OCI-LY3 (cell line): ENCODE data around the gene CR2.

Experiments
- H2AFZ ChIP-seq: fragments of 200-600, 300-600 bp; shearing (Covaris generic); 2 replicates; pipeline ENCODE4 v1.6.0; 2014; ENCODE audit warnings: antibody characterized with exemption, low read depth, low read length
- H3K27ac ChIP-seq: fragments of 200-600, 300-600 bp; sonication (generic); 2 replicates; pipeline ENCODE4 v1.5.1; 2014; ENCODE audit warnings: mild to moderate bottlenecking, low read length, moderate library complexity, mixed read lengths
- H3K27me3 ChIP-seq: fragments of 200-600, 300-600 bp; sonication (generic); 2 replicates; pipeline ENCODE4 v1.6.1; 2014; ENCODE audit warnings: low read depth, low read length, mixed read lengths
- H3K36me3 ChIP-seq: fragments of 200-600, 300-600 bp; sonication (generic); replicated peaks from 2 replicates; pipeline ENCODE3; 2014; ENCODE audit warnings: low read depth, low read length, mixed read lengths
- H3K4me1 ChIP-seq: fragments of 300-600, 200-600 bp; sonication (generic); 2 replicates; pipeline ENCODE4 v1.6.1; 2014; ENCODE audit warnings: low read length, mixed read lengths
- H3K4me2 ChIP-seq: fragments of 200-600, 300-600 bp; sonication (generic); 2 replicates; pipeline ENCODE4 v1.6.1; 2014; ENCODE audit warnings: low read length, mixed read lengths
- H3K4me3 ChIP-seq: fragments of 300-600, 200-600 bp; sonication (generic); 2 replicates; pipeline ENCODE4 v1.5.1; 2014; ENCODE audit warnings: antibody characterized with exemption, mild to moderate bottlenecking, low read length, moderate library complexity
- H3K79me2 ChIP-seq: fragments of 300-600, 200-600 bp; shearing (Covaris generic); 2 replicates; pipeline ENCODE4 v1.6.1; 2014; ENCODE audit warnings: mild to moderate bottlenecking, low read length, mixed read lengths
- H3K9ac ChIP-seq: fragments of 300-600, 200-600 bp; shearing (Covaris generic); 2 replicates; pipeline ENCODE4 v1.6.0; 2014; ENCODE audit warnings: mild to moderate bottlenecking, low read length, moderate library complexity
- H3K9me3 ChIP-seq: fragments of 200-600, 300-600 bp; shearing (Covaris generic); 2 replicates; pipeline ENCODE4 v1.6.1; 2014; ENCODE audit warnings: low read length, mixed read lengths; ENCODE audit not compliant: insufficient read depth
- H4K20me1 ChIP-seq: fragments of 200-600, 300-600 bp; sonication (generic); 2 replicates; pipeline ENCODE4 v1.6.1; 2016; ENCODE audit warnings: low read length, mixed read lengths; ENCODE audit not compliant: insufficient read depth
- EZH2phosphoT487 ChIP-seq: fragments of 200-600 bp; shearing (Covaris generic); IDR thresholded peaks from 2 replicates; pipeline ENCODE4 v1.6.1; 2018; ENCODE audit warnings: antibody characterized with exemption, mixed run types, low read depth
- TF ChIP-seq, protein P1 (sequence below): fragments of 200-600, 300-600 bp; sonication (generic); IDR thresholded peaks from 2 replicates; pipeline ENCODE4 v1.5.1; 2014; ENCODE audit warnings: antibody characterized with exemption, low read length, low read depth

The CR2 gene

DNA sequence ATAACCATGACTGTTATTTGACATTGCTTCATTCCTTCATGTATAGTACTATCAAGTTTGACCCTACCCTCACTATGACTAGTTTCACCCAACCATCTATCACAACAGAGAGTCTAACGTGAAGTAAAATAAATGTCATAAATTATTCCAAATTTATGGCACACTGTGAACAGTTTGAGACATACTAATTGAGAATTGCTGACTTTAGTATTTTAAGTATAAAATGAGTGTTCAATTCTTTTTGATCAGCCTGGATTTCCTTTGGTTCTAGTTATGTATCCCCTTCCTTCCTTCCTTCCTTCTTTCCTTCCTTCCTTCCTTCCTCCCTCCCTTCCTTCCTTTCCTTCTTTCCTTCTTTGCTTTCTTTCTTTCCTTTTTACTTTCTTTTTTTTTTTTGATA lies 56.3 kb downstream of the CR2 start:
- Histone ChIP-seq H3K4me2 (no peak overlapping the region), H3K4me3 (no peak overlapping the region), H3K4me1 (peaks cover 4% of the 10 kb centered on the region; the same call in 1 of the 2 replicates), H3K27ac (no peak overlapping the region), H4K20me1 (no peaks in the 10 kb centered on the region), H3K27me3 (no peaks in the 10 kb centered on the region), H2AFZ (no peak overlapping the region), H3K9ac (no peak overlapping the region), H3K36me3 (no peaks in the 10 kb centered on the region), H3K9me3 (no peaks in the 10 kb centered on the region), H3K79me2 (no peaks in the 10 kb centered on the region)
- TF ChIP-seq, protein P1, sequence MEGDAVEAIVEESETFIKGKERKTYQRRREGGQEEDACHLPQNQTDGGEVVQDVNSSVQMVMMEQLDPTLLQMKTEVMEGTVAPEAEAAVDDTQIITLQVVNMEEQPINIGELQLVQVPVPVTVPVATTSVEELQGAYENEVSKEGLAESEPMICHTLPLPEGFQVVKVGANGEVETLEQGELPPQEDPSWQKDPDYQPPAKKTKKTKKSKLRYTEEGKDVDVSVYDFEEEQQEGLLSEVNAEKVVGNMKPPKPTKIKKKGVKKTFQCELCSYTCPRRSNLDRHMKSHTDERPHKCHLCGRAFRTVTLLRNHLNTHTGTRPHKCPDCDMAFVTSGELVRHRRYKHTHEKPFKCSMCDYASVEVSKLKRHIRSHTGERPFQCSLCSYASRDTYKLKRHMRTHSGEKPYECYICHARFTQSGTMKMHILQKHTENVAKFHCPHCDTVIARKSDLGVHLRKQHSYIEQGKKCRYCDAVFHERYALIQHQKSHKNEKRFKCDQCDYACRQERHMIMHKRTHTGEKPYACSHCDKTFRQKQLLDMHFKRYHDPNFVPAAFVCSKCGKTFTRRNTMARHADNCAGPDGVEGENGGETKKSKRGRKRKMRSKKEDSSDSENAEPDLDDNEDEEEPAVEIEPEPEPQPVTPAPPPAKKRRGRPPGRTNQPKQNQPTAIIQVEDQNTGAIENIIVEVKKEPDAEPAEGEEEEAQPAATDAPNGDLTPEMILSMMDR = no peak
- no peak for TF ChIP-seq EZH2phosphoT487

GRCh38 chr1:207514890-207515289 lies 60.8 kb downstream of the CR2 start:
- Histone ChIP-seq H3K4me2 (no peak overlapping the region), H3K36me3 (no peaks in the 10 kb centered on the region), H3K79me2 (no peaks in the 10 kb centered on the region), H2AFZ (no peak overlapping the region), H3K4me1 (no peaks in the 10 kb centered on the region), H4K20me1 (no peaks in the 10 kb centered on the region), H3K27ac (no peak overlapping the region), H3K27me3 (no peaks in the 10 kb centered on the region), H3K4me3 (no peak overlapping the region), H3K9me3 (no peaks in the 10 kb centered on the region), H3K9ac (no peak overlapping the region)
- TF ChIP-seq, protein P1 = no peak
- no peak for TF ChIP-seq EZH2phosphoT487

DNA sequence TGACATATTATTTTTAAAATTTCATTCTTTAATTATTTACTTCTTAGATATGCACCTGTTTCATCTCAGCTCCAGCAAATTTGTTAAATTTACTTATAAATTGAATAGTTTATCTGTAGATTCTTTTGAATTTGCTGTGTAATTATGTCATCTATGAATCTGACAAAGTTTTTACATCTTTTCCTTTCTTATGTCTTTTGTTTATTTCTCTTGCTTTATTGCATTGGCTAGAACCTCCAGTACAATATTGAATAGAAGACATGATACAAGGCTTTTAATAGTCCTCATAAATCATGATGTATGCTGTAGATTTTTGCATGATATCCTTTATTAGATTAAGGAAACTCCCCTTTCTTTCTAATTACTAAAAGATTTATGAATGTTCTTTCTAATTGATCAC lies 62.6 kb downstream of the CR2 start:
- TF ChIP-seq EZH2phosphoT487 = no peak
- TF ChIP-seq, protein P1 = no peak
- H2AFZ ChIP-seq = no peak overlapping the region

GRCh38 chr1:207518608-207519236 lies 64.6 kb downstream of the CR2 start:
- Histone ChIP-seq H3K4me3 (no peak overlapping the region), H3K27me3 (no peaks in the 10 kb centered on the region), H3K9me3 (no peaks in the 10 kb centered on the region), H2AFZ (no peak overlapping the region), H4K20me1 (no peaks in the 10 kb centered on the region), H3K4me2 (no peak overlapping the region), H3K4me1 (0 out of 2 replicates have a peak, but pooled peaks cover 3% of the 10 kb centered on the region), H3K79me2 (no peaks in the 10 kb centered on the region), H3K27ac (no peak overlapping the region), H3K36me3 (no peaks in the 10 kb centered on the region), H3K9ac (no peak overlapping the region; the same call in 1 of the 2 replicates)
- TF ChIP-seq EZH2phosphoT487 = no peak
- TF ChIP-seq, protein P1 = no peak

More for the DNA sequence above, 62.6 kb downstream of the CR2 start:
- no peak overlapping the region for H3K4me3 ChIP-seq
- H3K9me3 ChIP-seq = no peaks in the 10 kb centered on the region
- no peaks in the 10 kb centered on the region for H3K36me3 ChIP-seq
- H3K27ac ChIP-seq = no peak overlapping the region
- H3K79me2 ChIP-seq = no peaks in the 10 kb centered on the region
- no peak overlapping the region for H3K4me2 ChIP-seq
- H3K4me1 ChIP-seq = 0 out of 2 replicates have a peak, but pooled peaks cover 3% of the 10 kb centered on the region
- H3K9ac ChIP-seq = no peak overlapping the region
- no peaks in the 10 kb centered on the region for H3K27me3 ChIP-seq
- no peaks in the 10 kb centered on the region for H4K20me1 ChIP-seq
